Measurements from ENCODE around the gene MYO9A.

DNA sequence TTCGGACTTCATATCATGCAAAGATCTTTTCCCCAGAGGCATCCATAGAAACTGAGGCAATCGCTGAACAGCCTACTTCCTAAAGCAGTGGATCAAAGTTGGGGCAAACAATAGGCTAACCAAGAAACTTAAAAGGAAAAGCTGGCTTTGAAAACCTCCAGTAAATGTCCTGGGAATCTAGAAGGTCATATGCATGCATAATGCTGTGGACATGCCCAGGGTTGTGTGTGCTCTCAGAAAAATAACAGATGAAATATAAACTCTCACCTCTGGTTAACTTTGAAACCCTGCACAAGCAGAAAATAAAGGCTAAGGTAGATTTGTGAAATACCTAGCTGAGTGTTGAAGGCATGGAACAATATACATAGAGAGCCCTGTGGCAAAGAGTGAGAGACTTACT, 96.3 kb downstream of the MYO9A start:
- TF ChIP-seq POLR2A (IDR thresholded peaks at IDR 0.05; ENCODE audit: low read depth) = no peak
- no peak for TF ChIP-seq CTCF (IDR thresholded peaks at IDR 0.05)
- TF ChIP-seq EP300 (IDR thresholded peaks at IDR 0.05) = no peak
- no peak for TF ChIP-seq POLR2AphosphoS5 (IDR thresholded peaks at IDR 0.05)
